DOHH2 (cell line): ENCODE data around the gene CDC42SE2.
"Not testable (repeated sequence)": the region's sequence is repeated elsewhere in the genome, so short reads cannot be mapped to it uniquely, and the experiment has no call there.

Experiments
- H3F3A ChIP-seq: fragments of 200-600 bp; sonication (generic), shearing (Covaris generic); 2 replicates; pipeline ENCODE4 v1.6.0; 2016; ENCODE audit warnings: antibody characterized with exemption, mild to moderate bottlenecking; ENCODE audit not compliant: control insufficient read depth, insufficient read depth
- H3K27ac ChIP-seq: fragments of 200-600 bp; sonication (generic); 2 replicates; pipeline ENCODE4 v1.5.1; 2014; ENCODE audit warnings: low read depth, mild to moderate bottlenecking, low read length, moderate library complexity
- H3K27me3 ChIP-seq: fragments of 200-600 bp; sonication (generic); 2 replicates; pipeline ENCODE4 v1.6.1; 2014; ENCODE audit warnings: mild to moderate bottlenecking, low read length, mixed read lengths; ENCODE audit not compliant: control insufficient read depth
- H3K36me3 ChIP-seq: fragments of 200-600 bp; sonication (generic); 2 replicates; pipeline ENCODE4 v1.6.1; 2014; ENCODE audit warnings: mild to moderate bottlenecking, low read length, moderate library complexity, mixed read lengths; ENCODE audit not compliant: control insufficient read depth
- H3K4me1 ChIP-seq: fragments of 200-600 bp; sonication (generic); 2 replicates; pipeline ENCODE4 v1.6.1; 2014; ENCODE audit warnings: mild to moderate bottlenecking, low read length, mixed read lengths; ENCODE audit not compliant: control insufficient read depth
- H3K4me2 ChIP-seq: fragments of 200-600 bp; sonication (generic); 2 replicates; pipeline ENCODE4 v1.6.0; 2014; ENCODE audit warnings: mild to moderate bottlenecking, low read length, moderate library complexity
- H3K4me3 ChIP-seq: fragments of 200-600 bp; sonication (generic); 2 replicates; pipeline ENCODE4 v1.5.1; 2014; ENCODE audit warnings: mild to moderate bottlenecking, low read length, mixed read lengths
- H3K79me2 ChIP-seq: fragments of 200-600 bp; sonication (generic); 2 replicates; pipeline ENCODE4 v1.6.1; 2014; ENCODE audit warnings: mild to moderate bottlenecking, low read length, mixed read lengths; ENCODE audit not compliant: control insufficient read depth
- H3K9me2 ChIP-seq: fragments of 200-600 bp; sonication (generic); replicated peaks from 2 replicates; pipeline ENCODE4 v1.6.1; 2014; ENCODE audit warnings: mild to moderate bottlenecking, low read length, mixed read lengths; ENCODE audit not compliant: control insufficient read depth
- H3K9me3 ChIP-seq: fragments of 200-600 bp; sonication (generic); 2 replicates; pipeline ENCODE4 v1.6.1; 2014; ENCODE audit warnings: antibody characterized with exemption, low read length, mixed read lengths; ENCODE audit not compliant: control insufficient read depth, insufficient read depth
- H4K20me1 ChIP-seq: fragments of 200-600 bp; sonication (generic); 2 replicates; pipeline ENCODE4 v1.6.0; 2014; ENCODE audit warnings: low read depth, mild to moderate bottlenecking, antibody characterized with exemption, low read length, moderate library complexity; ENCODE audit not compliant: control insufficient read depth, insufficient read depth
- EZH2phosphoT487 ChIP-seq: fragments of 200-600 bp; sonication (generic); IDR thresholded peaks from 2 replicates; pipeline ENCODE4 v1.6.1; 2017; ENCODE audit warnings: borderline replicate concordance, mild to moderate bottlenecking, antibody characterized with exemption, low read length, moderate library complexity, mixed read lengths
- TF ChIP-seq, protein P1 (sequence below): fragments of 200-600 bp; sonication (generic); IDR thresholded peaks from one replicate; pipeline ENCODE4 v1.5.1; 2014; ENCODE audit warnings: antibody characterized with exemption, mild to moderate bottlenecking, low read depth, low read length; ENCODE audit not compliant: poor library complexity, severe bottlenecking

Gene CDC42SE2

GRCh38 chr5:131250751-131251475 is 12.9 kb upstream of the CDC42SE2 start:
- H4K20me1 ChIP-seq, result no peaks in the 10 kb centered on the region
- no peak overlapping the region for H3K27ac ChIP-seq
- H3K9me2 ChIP-seq, result no peaks in the 10 kb centered on the region
- peaks cover 2% of the 10 kb centered on the region for H3K36me3 ChIP-seq
- no peaks in the 10 kb centered on the region for H3K9me3 ChIP-seq
- no peak for TF ChIP-seq EZH2phosphoT487
- TF ChIP-seq, protein P1, sequence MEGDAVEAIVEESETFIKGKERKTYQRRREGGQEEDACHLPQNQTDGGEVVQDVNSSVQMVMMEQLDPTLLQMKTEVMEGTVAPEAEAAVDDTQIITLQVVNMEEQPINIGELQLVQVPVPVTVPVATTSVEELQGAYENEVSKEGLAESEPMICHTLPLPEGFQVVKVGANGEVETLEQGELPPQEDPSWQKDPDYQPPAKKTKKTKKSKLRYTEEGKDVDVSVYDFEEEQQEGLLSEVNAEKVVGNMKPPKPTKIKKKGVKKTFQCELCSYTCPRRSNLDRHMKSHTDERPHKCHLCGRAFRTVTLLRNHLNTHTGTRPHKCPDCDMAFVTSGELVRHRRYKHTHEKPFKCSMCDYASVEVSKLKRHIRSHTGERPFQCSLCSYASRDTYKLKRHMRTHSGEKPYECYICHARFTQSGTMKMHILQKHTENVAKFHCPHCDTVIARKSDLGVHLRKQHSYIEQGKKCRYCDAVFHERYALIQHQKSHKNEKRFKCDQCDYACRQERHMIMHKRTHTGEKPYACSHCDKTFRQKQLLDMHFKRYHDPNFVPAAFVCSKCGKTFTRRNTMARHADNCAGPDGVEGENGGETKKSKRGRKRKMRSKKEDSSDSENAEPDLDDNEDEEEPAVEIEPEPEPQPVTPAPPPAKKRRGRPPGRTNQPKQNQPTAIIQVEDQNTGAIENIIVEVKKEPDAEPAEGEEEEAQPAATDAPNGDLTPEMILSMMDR, result no peak
- H3K4me3 ChIP-seq, result no peak overlapping the region
- H3F3A ChIP-seq, result peaks cover 10% of the 10 kb centered on the region
- H3K4me1 ChIP-seq, result peaks cover 34% of the 10 kb centered on the region
- peaks cover 8% of the 10 kb centered on the region for H3K79me2 ChIP-seq
- H3K4me2 ChIP-seq, result no peak overlapping the region
- no peaks in the 10 kb centered on the region for H3K27me3 ChIP-seq

- no peaks in the 10 kb centered on the region for H3K9me3 ChIP-seq
- H3K4me1 ChIP-seq, result peaks cover 53% of the 10 kb centered on the region
- peak overlapping the region; percentile 75 for H3K4me3 ChIP-seq
- peaks cover 10% of the 10 kb centered on the region for H3K79me2 ChIP-seq
- H3K4me2 ChIP-seq, result peak overlapping the region; percentile 81
- no peaks in the 10 kb centered on the region for H3K9me2 ChIP-seq
- peak overlapping the region; percentile 65 for H3K27ac ChIP-seq
- peaks cover 15% of the 10 kb centered on the region for H3F3A ChIP-seq
- TF ChIP-seq, protein P1, result no peak
- no peak for TF ChIP-seq EZH2phosphoT487
- no peaks in the 10 kb centered on the region for H4K20me1 ChIP-seq
- no peaks in the 10 kb centered on the region for H3K27me3 ChIP-seq
- H3K36me3 ChIP-seq, result peaks cover 13% of the 10 kb centered on the region
Measured at GRCh38 chr5:131252824-131253171, 11.1 kb upstream of the CDC42SE2 start.

DNA sequence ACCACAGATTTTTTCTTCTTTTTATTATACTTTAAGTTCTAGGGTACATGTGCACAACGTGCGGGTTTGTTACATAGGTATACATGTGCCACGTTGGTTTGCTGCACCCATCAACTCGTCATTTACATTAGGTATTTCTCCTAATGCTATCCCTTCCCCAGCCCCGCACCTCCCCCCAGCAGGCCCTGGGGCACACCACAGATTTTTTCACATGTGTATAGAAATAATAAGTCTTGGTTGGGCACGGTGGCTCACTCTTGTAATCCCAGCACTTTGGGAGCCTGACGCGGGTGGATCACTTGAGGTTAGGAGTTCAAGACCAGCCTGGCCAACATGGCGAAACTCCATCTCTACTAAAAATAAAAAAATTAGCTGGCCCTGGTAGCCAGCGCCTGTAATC is 9.8 kb upstream of the CDC42SE2 start:
- not testable (repeated sequence) for H3K27me3 ChIP-seq, H3K9me2 ChIP-seq, H4K20me1 ChIP-seq, H3K9me3 ChIP-seq, H3K4me3 ChIP-seq, H3K27ac ChIP-seq
- peak overlapping the region; percentile 81 for H3K4me2 ChIP-seq
- peaks cover 10% of the 10 kb centered on the region for H3K79me2 ChIP-seq
- H3F3A ChIP-seq, result peaks cover 21% of the 10 kb centered on the region
- H3K4me1 ChIP-seq, result peaks cover 64% of the 10 kb centered on the region
- H3K36me3 ChIP-seq, result peaks cover 25% of the 10 kb centered on the region

GRCh38 chr5:131254741-131255140 is 9.1 kb upstream of the CDC42SE2 start:
- H3K4me3 ChIP-seq, result no peak overlapping the region
- H3K9me3 ChIP-seq, result no peaks in the 10 kb centered on the region
- H3K4me2 ChIP-seq, result no peak overlapping the region
- H4K20me1 ChIP-seq, result no peaks in the 10 kb centered on the region
- no peaks in the 10 kb centered on the region for H3K9me2 ChIP-seq
- peaks cover 26% of the 10 kb centered on the region for H3F3A ChIP-seq
- peaks cover 26% of the 10 kb centered on the region for H3K36me3 ChIP-seq
- H3K79me2 ChIP-seq, result peaks cover 10% of the 10 kb centered on the region
- H3K4me1 ChIP-seq, result peaks cover 64% of the 10 kb centered on the region
- TF ChIP-seq, protein P1, result no peak
- no peak for TF ChIP-seq EZH2phosphoT487
- H3K27ac ChIP-seq, result no peak overlapping the region
- no peaks in the 10 kb centered on the region for H3K27me3 ChIP-seq
